Ecto neural progenitor cell (in vitro differentiated cells): ENCODE results near the gene CEBPA.

ENCODE experiments used
- DNase-seq: peaks from one replicate; pipeline ENCODE4 v3.0.0-alpha.2; 2018; ENCODE audit warnings: low spot score

Gene CEBPA

GRCh38 chr19:33287438-33287837 is 14.9 kb downstream of the CEBPA start:
- no peak for DNase-seq

GRCh38 chr19:33286899-33287298 is 15.4 kb downstream of the CEBPA start:
- no peak for DNase-seq

GRCh38 chr19:33285441-33285927 is 16.9 kb downstream of the CEBPA start:
- no peak for DNase-seq

GRCh38 chr19:33284756-33285155 is 17.6 kb downstream of the CEBPA start:
- no peak for DNase-seq

GRCh38 chr19:33284146-33284643 is 18.1 kb downstream of the CEBPA start:
- no peak for DNase-seq

- DNase-seq, result no peak
Observed at GRCh38 chr19:33283589-33283988, 18.7 kb downstream of the CEBPA start.

GRCh38 chr19:33282036-33282671 is 20.2 kb downstream of the CEBPA start:
- DNase-seq, result no peak

- no peak for DNase-seq
Observed at GRCh38 chr19:33281296-33281926, 20.9 kb downstream of the CEBPA start.

- DNase-seq, result no peak
Observed at GRCh38 chr19:33280351-33280921, 21.9 kb downstream of the CEBPA start.

GRCh38 chr19:33279430-33280350 is 22.6 kb downstream of the CEBPA start:
- no peak for DNase-seq

GRCh38 chr19:33278403-33279269 is 23.7 kb downstream of the CEBPA start:
- no peak for DNase-seq

- no peak for DNase-seq
Observed at GRCh38 chr19:33278023-33278402, 24.3 kb downstream of the CEBPA start.

- DNase-seq, result no peak
Observed at GRCh38 chr19:33277434-33277833, 24.9 kb downstream of the CEBPA start.

GRCh38 chr19:33275933-33276619 is 26.3 kb downstream of the CEBPA start:
- no peak for DNase-seq

- DNase-seq, result no peak
Observed at GRCh38 chr19:33275559-33275932, 26.8 kb downstream of the CEBPA start.

- DNase-seq, result no peak
Observed at GRCh38 chr19:33274663-33275558, 27.4 kb downstream of the CEBPA start.

GRCh38 chr19:33273881-33274662 is 28.3 kb downstream of the CEBPA start:
- no peak for DNase-seq

- DNase-seq, result no peak
Observed at GRCh38 chr19:33273065-33273736, 29.1 kb downstream of the CEBPA start.
